Cardiac muscle cell (in vitro differentiated cells and primary cell): ENCODE results near the gene UNC5C. TPM values are rescaled to one million over a fixed set of nuclear protein-coding genes. Genes with fewer than 3 reads are reported as not detected.
A peak's percentile ranks its signal among the peaks of the same experiment; 100 is the strongest.

Source experiments
- DNase-seq, 2 donors: peaks; one replicate each; pipeline versions ENCODE4 v3.0.0 to v3.0.0-alpha.2; 2010 to 2017; ENCODE audit warnings: low read depth in 1 of 2, low spot score in 1 of 2
- H3K27ac ChIP-seq: fragments of 200-600 bp; sonication (generic); 2 replicates; pipeline ENCODE4 v1.5.1; 2016
- H3K27me3 ChIP-seq: fragments of 200-600 bp; sonication (generic); 2 replicates; pipeline ENCODE4 v1.6.0; 2016; ENCODE audit warnings: control low read depth
- H3K36me3 ChIP-seq: fragments of 200-600 bp; sonication (generic); 2 replicates; pipeline ENCODE4 v1.5.1; 2016; ENCODE audit warnings: control low read depth
- H3K4me1 ChIP-seq: fragments of 200-600 bp; sonication (generic); 2 replicates; pipeline ENCODE4 v1.8.1; 2017; ENCODE audit warnings: low read depth, mild to moderate bottlenecking, mixed run types
- H3K4me3 ChIP-seq: fragments of 200-600 bp; sonication (generic); 2 replicates; pipeline ENCODE4 v1.5.1; 2016; ENCODE audit warnings: mild to moderate bottlenecking
- H3K9me3 ChIP-seq: fragments of 200-600 bp; sonication (generic); 2 replicates; pipeline ENCODE4 v1.5.1; 2017; ENCODE audit warnings: low read depth, mild to moderate bottlenecking, control low read depth
- CTCF ChIP-seq: IDR thresholded peaks from 2 replicates; pipeline ENCODE4 v1.5.1; 2012; ENCODE audit warnings: low read depth, mild to moderate bottlenecking, low read length
- polyA plus RNA-seq: library from polyadenylated mRNA; unstranded; fragments of >200 nt; fragmentation: Nextera tagmentation; extraction: Ambion mirVana; gene quantifications from 2 replicates; pipeline ENCODE4 v1.2.1, GENCODE V29; 2016
- total RNA-seq: library from RNA; depleted of rRNA; stranded (reverse); fragments of >200 nt; gene quantifications from 2 replicates; pipeline ENCODE4 v1.2.3, GENCODE V29; 2016

The UNC5C gene
- total and polyA plus RNA-seq, 2 experiments from 2014 or later: 13.4 to 28.4 TPM

DNA sequence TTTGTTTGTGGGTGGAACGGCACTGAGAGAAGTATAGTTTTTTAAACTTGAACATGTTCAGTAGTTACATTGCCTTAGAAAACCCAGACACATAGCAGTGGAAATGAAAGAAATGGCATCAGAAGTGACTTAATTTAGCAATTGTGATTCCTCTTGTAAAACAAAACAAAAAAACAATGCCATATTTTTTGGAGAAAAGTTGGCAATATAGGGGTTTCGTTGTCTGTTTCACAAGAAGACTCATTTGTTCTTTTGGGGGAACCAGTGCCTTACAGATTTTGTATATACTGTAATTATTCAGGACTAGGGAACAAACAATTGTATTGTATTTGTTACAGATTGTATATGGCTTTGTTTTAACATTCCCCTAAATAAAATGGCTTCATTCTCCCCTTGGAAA lies 390.7 kb downstream of the UNC5C start:
- Histone ChIP-seq H3K36me3 (no peaks in the 10 kb centered on the region), H3K4me1 (no peaks in the 10 kb centered on the region), H3K27ac (no peak overlapping the region), H3K9me3 (no peaks in the 10 kb centered on the region), H3K4me3 (no peak overlapping the region), H3K27me3 (no peaks in the 10 kb centered on the region)
- TF ChIP-seq CTCF: no peak
- DNase-seq: no peak

DNA sequence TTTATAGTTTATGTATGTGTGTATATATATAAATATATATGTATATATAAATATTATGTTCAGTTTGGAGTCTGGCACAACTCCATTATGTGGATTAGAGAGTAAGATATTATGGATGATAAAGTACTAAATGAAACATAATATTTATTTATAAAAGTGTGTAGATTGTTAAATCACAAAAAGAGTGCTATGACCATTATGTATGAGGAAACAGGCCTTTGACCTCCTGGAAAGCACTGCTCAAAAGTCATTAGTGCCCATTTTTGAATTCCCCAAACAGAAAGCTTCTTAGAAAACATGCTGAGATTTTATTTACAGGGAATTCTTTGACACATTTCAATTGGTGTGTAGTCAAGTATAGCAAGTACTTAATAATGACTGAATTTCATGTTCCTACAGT lies 391.2 kb downstream of the UNC5C start:
- no peaks in the 10 kb centered on the region for H3K9me3 ChIP-seq
- H3K36me3 ChIP-seq: no peaks in the 10 kb centered on the region
- H3K4me1 ChIP-seq: no peaks in the 10 kb centered on the region
- H3K27me3 ChIP-seq: no peaks in the 10 kb centered on the region
- no peak overlapping the region for H3K27ac ChIP-seq
- no peak for DNase-seq
- H3K4me3 ChIP-seq: no peak overlapping the region
- no peak for TF ChIP-seq CTCF

- H3K27ac ChIP-seq: no peak overlapping the region
- TF ChIP-seq CTCF: no peak
- no peaks in the 10 kb centered on the region for H3K36me3 ChIP-seq
- H3K4me1 ChIP-seq: no peaks in the 10 kb centered on the region
- no peaks in the 10 kb centered on the region for H3K9me3 ChIP-seq
- H3K4me3 ChIP-seq: no peak overlapping the region
- no peaks in the 10 kb centered on the region for H3K27me3 ChIP-seq
- no peak for DNase-seq
Measured at GRCh38 chr4:95156452-95156765, 392.4 kb downstream of the UNC5C start.

- Histone ChIP-seq H3K36me3 (no peaks in the 10 kb centered on the region), H3K4me3 (no peak overlapping the region), H3K4me1 (no peaks in the 10 kb centered on the region), H3K27ac (no peak overlapping the region), H3K9me3 (no peaks in the 10 kb centered on the region), H3K27me3 (no peaks in the 10 kb centered on the region)
- peak; percentile 72 for TF ChIP-seq CTCF
- peak; percentile 33 to 69 for DNase-seq
Measured at GRCh38 chr4:95155759-95156451, 392.9 kb downstream of the UNC5C start.

GRCh38 chr4:95153182-95153581 lies 395.6 kb downstream of the UNC5C start:
- Histone ChIP-seq H3K27ac (no peak overlapping the region), H3K36me3 (no peaks in the 10 kb centered on the region), H3K4me3 (no peak overlapping the region), H3K4me1 (no peaks in the 10 kb centered on the region), H3K9me3 (no peaks in the 10 kb centered on the region), H3K27me3 (no peaks in the 10 kb centered on the region)
- no peak for TF ChIP-seq CTCF
- peak; percentile 18 to 30 for DNase-seq

DNA sequence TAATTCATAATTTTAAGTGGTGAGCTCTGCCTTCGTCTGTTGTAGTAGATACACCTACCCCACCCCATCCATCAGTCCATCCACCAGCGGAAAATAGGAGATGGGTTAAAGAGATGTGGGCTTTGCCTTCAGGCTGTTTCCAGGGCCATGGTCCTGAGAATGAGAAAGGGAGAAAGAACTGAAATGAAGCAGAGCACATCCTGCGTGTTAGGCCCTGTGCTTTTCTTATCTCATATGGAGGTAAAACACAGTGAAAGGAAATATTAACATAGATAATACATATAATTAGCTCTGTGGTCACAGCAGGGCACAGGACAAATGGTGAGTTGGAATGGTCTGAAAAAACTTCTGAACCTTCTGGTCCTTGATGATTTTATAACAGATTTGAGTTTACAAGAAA lies 397.5 kb downstream of the UNC5C start:
- no peak for DNase-seq
- Histone ChIP-seq H3K4me3 (no peak overlapping the region), H3K4me1 (no peaks in the 10 kb centered on the region), H3K27me3 (no peaks in the 10 kb centered on the region), H3K36me3 (no peaks in the 10 kb centered on the region), H3K9me3 (no peaks in the 10 kb centered on the region), H3K27ac (no peak overlapping the region)
- no peak for TF ChIP-seq CTCF
